ENCODE measurements around the gene AFP. TPM values are rescaled to one million over a fixed set of nuclear protein-coding genes. Genes with fewer than 3 reads are reported as not detected.

AFP gene
- polyA plus RNA-seq, 3 donors = not detected

- Histone ChIP-seq H3K9ac (ENCODE audit: insufficient read depth, low read length, poor library complexity, severe bottlenecking) (no peak overlapping the region), H2AFZ (ENCODE audit: insufficient read depth, low read depth, low read length, poor library complexity, severe bottlenecking) (no peak overlapping the region), H4K20me1 (ENCODE audit: insufficient read depth, low read length) (no peaks in the 10 kb centered on the region), H3K4me3 (replicated peaks in 1 of 3; ENCODE audit: low read depth in 2 of 3, low read length in 3 of 3) (no peak overlapping the region), H3K27me3 (ENCODE audit: control insufficient read depth in 2 of 2, insufficient read depth in 2 of 2, low read length in 2 of 2) (no peaks in the 10 kb centered on the region), H3K9me3 (replicated peaks in 1 of 2; ENCODE audit: control insufficient read depth in 1 of 2, insufficient read depth in 1 of 2, low read length in 2 of 2) (no peaks in the 10 kb centered on the region), H3K4me2 (replicated peaks; ENCODE audit: extremely low read depth, low read length, poor library complexity, severe bottlenecking) (no peak overlapping the region), H3K4me1 (ENCODE audit: control insufficient read depth in 1 of 2, insufficient read depth in 2 of 2, low read length in 2 of 2) (no peaks in the 10 kb centered on the region), H3K79me2 (ENCODE audit: insufficient read depth, low read length) (no peaks in the 10 kb centered on the region), H3K36me3 (replicated peaks in 1 of 2; ENCODE audit: control insufficient read depth in 1 of 2, insufficient read depth in 2 of 2, low read length in 2 of 2) (no peaks in the 10 kb centered on the region), H3K27ac (ENCODE audit: low read depth in 1 of 2, low read length in 2 of 2) (no peak overlapping the region)
- peaks cover 0 to 2% (median 0%) of the 10 kb centered on the region in 7 donors for H3K9me3 Mint-ChIP-seq
- no peak for DNase-seq
- no peaks in the 10 kb centered on the region for H3K4me1 Mint-ChIP-seq
- no peaks in the 10 kb centered on the region for H3K36me3 Mint-ChIP-seq
- WGBS (ENCODE audit: insufficient coverage) = 100% methylated on average over 1 of the region's 4 CpGs
- no peaks in the 10 kb centered on the region for H3K27me3 Mint-ChIP-seq (ENCODE audit: low read depth in 3 of 3)
- TF ChIP-seq CTCF (IDR thresholded peaks at IDR 0.05) = no peak
- H3K27ac Mint-ChIP-seq = no peak overlapping the region
- intact Hi-C loops (cut with micrococcal nuclease) = no loop called here
- no peak overlapping the region for H3K4me3 Mint-ChIP-seq
Observed at GRCh38 chr4:73408181-73408867, 27.7 kb upstream of the AFP start.

- Histone ChIP-seq H3K4me2 (replicated peaks; ENCODE audit: extremely low read depth, low read length, poor library complexity, severe bottlenecking) (no peak overlapping the region), H3K9me3 (replicated peaks in 1 of 2; ENCODE audit: control insufficient read depth in 1 of 2, insufficient read depth in 1 of 2, low read length in 2 of 2) (no peaks in the 10 kb centered on the region), H3K4me1 (ENCODE audit: control insufficient read depth in 1 of 2, insufficient read depth in 2 of 2, low read length in 2 of 2) (no peaks in the 10 kb centered on the region), H3K27me3 (ENCODE audit: control insufficient read depth in 2 of 2, insufficient read depth in 2 of 2, low read length in 2 of 2) (no peaks in the 10 kb centered on the region), H3K9ac (ENCODE audit: insufficient read depth, low read length, poor library complexity, severe bottlenecking) (no peak overlapping the region), H3K27ac (ENCODE audit: low read depth in 1 of 2, low read length in 2 of 2) (no peak overlapping the region), H3K36me3 (replicated peaks in 1 of 2; ENCODE audit: control insufficient read depth in 1 of 2, insufficient read depth in 2 of 2, low read length in 2 of 2) (no peaks in the 10 kb centered on the region), H4K20me1 (ENCODE audit: insufficient read depth, low read length) (no peaks in the 10 kb centered on the region), H3K79me2 (ENCODE audit: insufficient read depth, low read length) (no peaks in the 10 kb centered on the region), H2AFZ (ENCODE audit: insufficient read depth, low read depth, low read length, poor library complexity, severe bottlenecking) (no peak overlapping the region), H3K4me3 (replicated peaks in 1 of 3; ENCODE audit: low read depth in 2 of 3, low read length in 3 of 3) (no peak overlapping the region)
- H3K9me3 Mint-ChIP-seq = peaks cover 0 to 2% (median 0%) of the 10 kb centered on the region in 7 donors
- no peak for DNase-seq
- H3K4me3 Mint-ChIP-seq = no peak overlapping the region
- no peaks in the 10 kb centered on the region for H3K36me3 Mint-ChIP-seq
- H3K4me1 Mint-ChIP-seq = no peaks in the 10 kb centered on the region
- no CpG with 5 or more reads among the region's 6 CpGs for WGBS (ENCODE audit: insufficient coverage)
- intact Hi-C loops (cut with micrococcal nuclease) = no loop called here
- H3K27ac Mint-ChIP-seq = no peak overlapping the region
- TF ChIP-seq CTCF (IDR thresholded peaks at IDR 0.05) = no peak
- no peaks in the 10 kb centered on the region for H3K27me3 Mint-ChIP-seq (ENCODE audit: low read depth in 3 of 3)
Observed at GRCh38 chr4:73409012-73409862, 26.8 kb upstream of the AFP start.

All from CD14-positive monocyte (primary cell).